DMS153 treated with DMSO at 0.1 percent for 48 hours (cell line): ENCODE measurements around the gene DAP.
"Not testable (repeated sequence)": the region's sequence is repeated elsewhere in the genome, so short reads cannot be mapped to it uniquely, and the experiment has no call there.

Experiments
- DNase-seq: peaks from one replicate; lab custom pipeline; 2025; ENCODE audit not compliant: unreplicated experiment; lab: John Stamatoyannopoulos, UW

Gene DAP

DNA sequence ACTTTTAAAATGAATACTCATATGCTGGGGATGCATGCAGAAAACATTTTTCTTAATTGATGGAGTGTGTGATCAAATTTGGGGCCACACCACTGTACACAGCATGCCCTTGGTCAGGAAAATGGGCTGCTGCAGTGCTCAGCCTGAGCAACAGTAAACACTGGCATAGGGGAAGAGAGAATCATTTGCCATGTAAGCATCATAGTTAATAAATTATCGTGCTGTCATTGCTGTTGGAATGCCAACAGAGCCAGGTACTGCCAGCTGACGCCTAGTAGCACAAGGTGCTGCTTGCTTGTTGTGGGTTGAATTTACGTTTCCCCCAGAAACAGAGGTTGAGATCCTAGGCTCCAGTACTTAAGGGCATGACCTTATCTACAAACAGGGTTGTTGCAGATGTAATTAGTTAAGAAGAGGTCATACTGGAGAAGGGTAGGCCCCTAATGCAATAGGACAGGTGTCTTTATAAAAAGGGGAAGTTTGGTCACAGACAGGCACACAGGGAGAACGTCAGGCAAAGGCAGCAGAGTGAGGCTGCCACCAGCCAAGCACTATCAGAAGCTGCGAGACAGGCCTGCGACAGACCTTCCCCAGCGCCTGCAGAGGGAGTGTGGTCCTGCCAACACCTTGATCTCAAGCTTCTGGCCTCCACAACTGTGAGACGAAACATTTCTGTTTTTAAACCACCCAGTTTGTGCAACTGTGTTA lies 25.3 kb downstream of the DAP start:
- DNase-seq: no peak

- no peak for DNase-seq
Observed at GRCh38 chr5:10734832-10735523, 26.1 kb downstream of the DAP start.

DNA sequence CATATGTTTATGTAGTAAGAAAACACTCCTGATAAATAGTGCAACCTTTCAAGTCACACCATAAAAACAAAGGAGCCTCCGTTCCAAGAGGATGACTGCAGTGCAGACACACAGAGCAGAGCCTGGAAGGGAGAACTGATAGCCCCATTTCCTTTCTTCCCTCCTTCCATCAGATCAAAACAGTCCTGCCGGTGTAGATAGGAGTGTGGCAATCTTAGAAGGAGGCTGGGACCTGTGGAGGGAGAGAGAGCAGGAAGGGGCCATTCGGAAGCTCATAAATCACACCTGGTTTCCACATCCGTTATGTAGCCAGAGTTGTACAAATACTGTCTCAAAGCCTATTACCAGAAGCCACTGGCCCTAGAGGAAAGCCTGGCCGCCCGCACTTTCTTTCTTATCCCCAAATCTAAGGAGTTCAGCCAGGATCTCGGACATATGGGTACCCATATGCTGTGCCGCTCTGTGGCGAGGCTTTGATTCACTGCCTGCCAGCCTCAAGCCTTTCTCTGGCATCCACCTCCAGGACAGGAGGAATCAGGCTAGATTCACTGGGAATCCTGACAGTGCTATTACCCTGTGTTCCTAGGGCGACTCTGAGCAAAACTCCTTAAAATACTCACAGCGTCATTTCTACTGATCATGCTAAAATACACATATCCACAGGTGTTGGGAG lies 26.9 kb downstream of the DAP start:
- DNase-seq: no peak

GRCh38 chr5:10733426-10733825 lies 27.6 kb downstream of the DAP start:
- DNase-seq: no peak

GRCh38 chr5:10731913-10732312 lies 29.1 kb downstream of the DAP start:
- DNase-seq: no peak

DNA sequence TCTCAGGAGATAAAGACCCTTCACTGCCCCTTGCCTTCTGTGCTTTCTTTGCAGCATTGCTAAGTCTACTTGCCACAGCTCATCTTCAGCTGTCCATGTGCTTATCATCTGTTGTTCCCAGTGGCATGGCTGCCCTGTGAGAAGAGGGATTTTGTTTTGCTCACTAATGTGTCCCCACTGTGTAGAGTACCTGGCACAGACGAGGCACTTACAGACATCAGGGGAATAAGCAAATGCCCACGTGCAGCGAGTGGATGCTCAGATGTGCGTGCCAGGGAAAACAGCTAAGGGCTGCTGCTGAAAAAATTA lies 31.0 kb downstream of the DAP start:
- DNase-seq: no peak

DNA sequence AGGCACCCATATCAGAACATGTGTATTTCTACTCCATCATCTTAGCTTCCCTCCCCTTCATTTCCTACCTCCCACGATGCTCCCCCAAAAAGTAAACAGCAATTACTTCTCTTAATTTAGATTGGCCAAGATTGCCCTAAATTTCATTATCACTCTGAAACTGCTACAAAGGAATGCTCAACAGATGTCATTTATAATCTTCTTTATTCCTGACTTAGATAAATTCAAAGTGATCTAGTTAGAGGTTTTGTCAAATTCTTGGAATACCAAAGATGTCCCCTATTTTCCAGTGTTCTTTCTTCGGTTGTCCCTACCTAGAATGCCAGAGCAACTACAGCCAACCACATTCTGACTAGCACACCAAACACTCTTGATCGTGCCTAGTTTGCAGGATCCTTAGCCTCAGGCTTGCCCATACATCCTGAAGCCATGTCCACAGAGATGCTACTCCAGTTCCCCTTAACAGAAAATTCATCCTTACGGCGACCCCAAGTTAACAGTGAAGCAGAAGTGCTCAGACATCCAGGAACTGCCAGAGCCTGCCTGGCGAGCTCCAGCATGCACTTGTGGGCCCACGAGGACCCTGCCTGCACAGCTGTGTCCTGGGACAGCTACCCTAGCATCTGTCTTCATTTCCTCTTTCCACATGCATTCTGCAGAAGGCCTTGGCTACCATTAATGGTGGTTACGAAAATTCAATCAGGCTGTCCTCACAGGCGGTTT lies 31.6 kb downstream of the DAP start:
- no peak for DNase-seq

- no peak for DNase-seq
Observed at GRCh38 chr5:10728679-10729078, 32.4 kb downstream of the DAP start.

DNA sequence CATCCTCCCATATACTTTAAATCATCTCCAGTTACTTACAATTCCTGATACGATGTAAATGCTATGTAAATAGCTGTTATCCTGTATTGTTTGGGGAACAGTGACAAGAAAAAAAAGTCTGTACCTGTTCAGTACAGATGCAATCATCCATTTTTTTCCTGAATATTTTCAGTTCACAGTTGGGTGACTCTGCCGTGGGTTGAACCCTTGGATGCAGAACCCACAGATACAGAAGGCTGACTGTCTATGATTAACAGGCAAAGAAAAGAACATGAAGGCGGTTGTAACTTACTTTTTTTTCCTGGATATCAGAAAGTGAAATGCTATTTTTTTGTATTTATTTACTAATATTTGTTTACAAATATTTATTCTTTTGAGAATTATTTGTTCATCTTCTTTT lies 33.2 kb downstream of the DAP start:
- no peak for DNase-seq

GRCh38 chr5:10726913-10727517 lies 34.0 kb downstream of the DAP start:
- no peak for DNase-seq

DNA sequence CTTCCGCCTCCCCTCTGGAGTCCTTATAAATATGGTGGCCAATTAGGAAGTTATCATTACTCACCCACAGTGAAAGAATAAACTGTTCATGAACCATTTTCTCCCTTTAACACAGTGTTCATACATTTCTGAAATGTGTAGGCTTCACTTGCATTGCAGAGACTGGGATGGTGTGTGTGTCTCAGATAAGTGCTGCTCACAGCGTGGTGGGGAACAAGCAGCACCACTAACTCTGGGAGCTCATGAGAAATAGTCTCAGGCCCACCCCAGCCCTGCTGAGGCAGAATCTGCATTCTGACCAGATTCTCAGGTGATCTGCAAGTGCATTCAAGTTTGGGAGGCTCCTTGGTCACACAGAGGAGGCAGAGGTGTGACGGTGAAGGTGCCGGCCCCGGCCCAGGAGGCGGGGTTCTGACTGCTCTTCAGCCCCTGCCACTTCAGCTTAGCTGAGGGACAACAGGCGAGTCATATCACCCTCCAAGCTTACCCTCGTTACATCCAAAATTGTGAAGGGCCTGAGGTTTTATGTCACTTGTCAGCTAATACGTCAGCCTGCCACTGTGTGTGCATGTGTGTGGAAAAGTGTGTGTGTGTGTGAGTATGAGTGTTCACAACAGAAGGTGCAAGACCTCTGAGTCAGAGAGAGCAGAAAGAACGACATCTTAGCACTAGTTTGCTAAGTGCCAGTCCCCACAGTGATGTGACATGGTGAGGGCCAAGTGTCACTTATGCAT lies 34.7 kb downstream of the DAP start:
- no peak for DNase-seq

- no peak for DNase-seq
Observed at GRCh38 chr5:10725636-10726035, 35.4 kb downstream of the DAP start.

DNA sequence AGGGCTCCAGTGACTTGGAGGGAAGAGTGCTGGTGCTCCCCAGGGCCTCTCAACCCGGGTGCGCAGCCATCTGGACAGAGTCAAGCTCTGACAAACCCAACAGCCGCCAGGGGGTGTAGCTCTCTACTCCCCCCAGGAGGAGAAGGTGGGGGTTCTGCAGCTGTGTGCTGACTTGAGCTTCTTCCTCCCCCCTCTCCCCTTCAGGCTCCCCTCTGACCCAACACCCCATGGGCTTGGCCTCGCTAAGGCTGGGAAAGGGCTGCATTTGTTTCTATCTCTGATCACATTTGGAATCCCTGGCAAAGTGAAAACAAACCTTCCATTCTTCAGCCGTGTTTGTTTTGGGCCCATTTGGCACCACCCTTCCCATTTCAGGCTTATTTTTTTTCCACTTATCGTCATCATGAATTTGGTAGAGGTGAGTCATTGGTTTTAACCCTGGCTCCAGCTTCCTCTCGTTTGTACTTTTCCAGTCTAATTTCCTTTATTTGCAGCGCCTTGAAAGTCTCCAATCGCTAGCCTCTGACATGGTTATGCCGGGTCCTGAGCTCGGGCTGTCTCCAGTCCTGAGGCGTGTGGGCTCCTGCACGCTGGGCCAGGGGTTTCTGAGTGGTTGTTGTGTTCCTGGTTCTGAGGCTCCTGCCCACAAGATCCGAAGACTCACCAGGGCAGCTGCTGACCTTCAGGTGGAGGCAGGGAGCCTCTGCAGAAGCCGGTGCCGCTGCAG lies 36.1 kb downstream of the DAP start:
- peak; percentile 84 for DNase-seq

DNA sequence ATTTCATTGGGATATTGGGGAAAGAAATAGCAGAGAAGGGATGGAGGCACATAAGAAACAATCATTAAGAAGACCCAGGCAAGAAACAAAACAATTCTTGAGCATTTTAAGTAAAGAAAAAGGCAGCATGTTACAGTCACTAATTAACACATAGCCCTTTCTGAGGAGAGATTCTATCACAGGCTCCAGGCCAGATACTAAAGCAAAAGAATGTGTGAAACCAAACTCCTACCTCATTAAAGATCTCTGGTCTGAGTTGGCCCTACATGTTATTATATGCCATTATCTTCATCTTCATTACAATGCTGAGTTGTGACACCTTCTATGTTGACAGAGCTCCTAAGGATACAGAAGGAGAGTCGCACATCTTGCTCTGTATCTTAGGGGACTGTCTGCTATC lies 37.5 kb downstream of the DAP start:
- no peak for DNase-seq

- DNase-seq: not testable (repeated sequence)
Observed at GRCh38 chr5:10720766-10721165, 40.3 kb downstream of the DAP start.

- DNase-seq: no peak
Observed at GRCh38 chr5:10719965-10720364, 41.1 kb downstream of the DAP start.

GRCh38 chr5:10718617-10719016 lies 42.4 kb downstream of the DAP start:
- not testable (repeated sequence) for DNase-seq

DNA sequence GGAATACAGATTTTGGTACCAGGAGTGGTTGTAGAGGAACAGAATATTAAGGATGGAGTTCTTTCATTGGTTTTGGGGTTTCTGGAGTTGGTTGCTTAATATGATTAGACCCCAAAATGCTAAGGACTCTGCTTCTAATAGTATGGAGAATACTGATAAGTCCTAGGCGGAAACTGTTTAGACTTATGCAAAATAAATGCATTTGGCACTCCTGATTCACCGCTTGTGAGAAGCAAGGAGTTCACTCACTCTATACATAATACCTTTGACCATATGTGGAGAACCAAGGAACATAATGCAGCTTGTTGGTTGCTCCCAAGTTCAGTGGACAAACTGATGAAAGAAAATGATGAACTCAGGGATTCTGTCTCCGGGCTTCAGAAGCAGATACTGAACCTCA lies 44.2 kb downstream of the DAP start:
- DNase-seq: not testable (repeated sequence)

- DNase-seq: no peak
Observed at GRCh38 chr5:10715605-10716290, 45.3 kb downstream of the DAP start.
